ENCODE data around the gene IGSF3.
"Not testable (repeated sequence)": the region's sequence is repeated elsewhere in the genome, so short reads cannot be mapped to it uniquely, and the experiment has no call there.

- TF ChIP-seq, protein P1, sequence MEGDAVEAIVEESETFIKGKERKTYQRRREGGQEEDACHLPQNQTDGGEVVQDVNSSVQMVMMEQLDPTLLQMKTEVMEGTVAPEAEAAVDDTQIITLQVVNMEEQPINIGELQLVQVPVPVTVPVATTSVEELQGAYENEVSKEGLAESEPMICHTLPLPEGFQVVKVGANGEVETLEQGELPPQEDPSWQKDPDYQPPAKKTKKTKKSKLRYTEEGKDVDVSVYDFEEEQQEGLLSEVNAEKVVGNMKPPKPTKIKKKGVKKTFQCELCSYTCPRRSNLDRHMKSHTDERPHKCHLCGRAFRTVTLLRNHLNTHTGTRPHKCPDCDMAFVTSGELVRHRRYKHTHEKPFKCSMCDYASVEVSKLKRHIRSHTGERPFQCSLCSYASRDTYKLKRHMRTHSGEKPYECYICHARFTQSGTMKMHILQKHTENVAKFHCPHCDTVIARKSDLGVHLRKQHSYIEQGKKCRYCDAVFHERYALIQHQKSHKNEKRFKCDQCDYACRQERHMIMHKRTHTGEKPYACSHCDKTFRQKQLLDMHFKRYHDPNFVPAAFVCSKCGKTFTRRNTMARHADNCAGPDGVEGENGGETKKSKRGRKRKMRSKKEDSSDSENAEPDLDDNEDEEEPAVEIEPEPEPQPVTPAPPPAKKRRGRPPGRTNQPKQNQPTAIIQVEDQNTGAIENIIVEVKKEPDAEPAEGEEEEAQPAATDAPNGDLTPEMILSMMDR (conservative IDR thresholded peaks at IDR 0.05; ENCODE audit: low read depth in 2 of 2), result not testable (repeated sequence)
- TF ChIP-seq POLR2AphosphoS5 (IDR thresholded peaks at IDR 0.05; ENCODE audit: low read depth); CREB1 (CRISPR knock-in tag; IDR thresholded peaks at IDR 0.05; ENCODE audit: low read depth); EZH2 (IDR thresholded peaks at IDR 0.05; ENCODE audit: low read depth, unreplicated experiment); EZH2phosphoT487 (IDR thresholded peaks at IDR 0.05; ENCODE audit: unreplicated experiment); STAT1 (IDR thresholded peaks at IDR 0.05; ENCODE audit: unreplicated experiment); JUNB (IDR thresholded peaks at IDR 0.05; ENCODE audit: unreplicated experiment); ZNF331 (CRISPR knock-in tag; IDR thresholded peaks at IDR 0.05; ENCODE audit: low read depth); REST (IDR thresholded peaks at IDR 0.05; ENCODE audit: unreplicated experiment); NANOG (IDR thresholded peaks at IDR 0.05; ENCODE audit: borderline replicate concordance); ZNF114 (CRISPR knock-in tag; IDR thresholded peaks at IDR 0.05): not testable (repeated sequence)
- TF ChIP-seq, protein P2, sequence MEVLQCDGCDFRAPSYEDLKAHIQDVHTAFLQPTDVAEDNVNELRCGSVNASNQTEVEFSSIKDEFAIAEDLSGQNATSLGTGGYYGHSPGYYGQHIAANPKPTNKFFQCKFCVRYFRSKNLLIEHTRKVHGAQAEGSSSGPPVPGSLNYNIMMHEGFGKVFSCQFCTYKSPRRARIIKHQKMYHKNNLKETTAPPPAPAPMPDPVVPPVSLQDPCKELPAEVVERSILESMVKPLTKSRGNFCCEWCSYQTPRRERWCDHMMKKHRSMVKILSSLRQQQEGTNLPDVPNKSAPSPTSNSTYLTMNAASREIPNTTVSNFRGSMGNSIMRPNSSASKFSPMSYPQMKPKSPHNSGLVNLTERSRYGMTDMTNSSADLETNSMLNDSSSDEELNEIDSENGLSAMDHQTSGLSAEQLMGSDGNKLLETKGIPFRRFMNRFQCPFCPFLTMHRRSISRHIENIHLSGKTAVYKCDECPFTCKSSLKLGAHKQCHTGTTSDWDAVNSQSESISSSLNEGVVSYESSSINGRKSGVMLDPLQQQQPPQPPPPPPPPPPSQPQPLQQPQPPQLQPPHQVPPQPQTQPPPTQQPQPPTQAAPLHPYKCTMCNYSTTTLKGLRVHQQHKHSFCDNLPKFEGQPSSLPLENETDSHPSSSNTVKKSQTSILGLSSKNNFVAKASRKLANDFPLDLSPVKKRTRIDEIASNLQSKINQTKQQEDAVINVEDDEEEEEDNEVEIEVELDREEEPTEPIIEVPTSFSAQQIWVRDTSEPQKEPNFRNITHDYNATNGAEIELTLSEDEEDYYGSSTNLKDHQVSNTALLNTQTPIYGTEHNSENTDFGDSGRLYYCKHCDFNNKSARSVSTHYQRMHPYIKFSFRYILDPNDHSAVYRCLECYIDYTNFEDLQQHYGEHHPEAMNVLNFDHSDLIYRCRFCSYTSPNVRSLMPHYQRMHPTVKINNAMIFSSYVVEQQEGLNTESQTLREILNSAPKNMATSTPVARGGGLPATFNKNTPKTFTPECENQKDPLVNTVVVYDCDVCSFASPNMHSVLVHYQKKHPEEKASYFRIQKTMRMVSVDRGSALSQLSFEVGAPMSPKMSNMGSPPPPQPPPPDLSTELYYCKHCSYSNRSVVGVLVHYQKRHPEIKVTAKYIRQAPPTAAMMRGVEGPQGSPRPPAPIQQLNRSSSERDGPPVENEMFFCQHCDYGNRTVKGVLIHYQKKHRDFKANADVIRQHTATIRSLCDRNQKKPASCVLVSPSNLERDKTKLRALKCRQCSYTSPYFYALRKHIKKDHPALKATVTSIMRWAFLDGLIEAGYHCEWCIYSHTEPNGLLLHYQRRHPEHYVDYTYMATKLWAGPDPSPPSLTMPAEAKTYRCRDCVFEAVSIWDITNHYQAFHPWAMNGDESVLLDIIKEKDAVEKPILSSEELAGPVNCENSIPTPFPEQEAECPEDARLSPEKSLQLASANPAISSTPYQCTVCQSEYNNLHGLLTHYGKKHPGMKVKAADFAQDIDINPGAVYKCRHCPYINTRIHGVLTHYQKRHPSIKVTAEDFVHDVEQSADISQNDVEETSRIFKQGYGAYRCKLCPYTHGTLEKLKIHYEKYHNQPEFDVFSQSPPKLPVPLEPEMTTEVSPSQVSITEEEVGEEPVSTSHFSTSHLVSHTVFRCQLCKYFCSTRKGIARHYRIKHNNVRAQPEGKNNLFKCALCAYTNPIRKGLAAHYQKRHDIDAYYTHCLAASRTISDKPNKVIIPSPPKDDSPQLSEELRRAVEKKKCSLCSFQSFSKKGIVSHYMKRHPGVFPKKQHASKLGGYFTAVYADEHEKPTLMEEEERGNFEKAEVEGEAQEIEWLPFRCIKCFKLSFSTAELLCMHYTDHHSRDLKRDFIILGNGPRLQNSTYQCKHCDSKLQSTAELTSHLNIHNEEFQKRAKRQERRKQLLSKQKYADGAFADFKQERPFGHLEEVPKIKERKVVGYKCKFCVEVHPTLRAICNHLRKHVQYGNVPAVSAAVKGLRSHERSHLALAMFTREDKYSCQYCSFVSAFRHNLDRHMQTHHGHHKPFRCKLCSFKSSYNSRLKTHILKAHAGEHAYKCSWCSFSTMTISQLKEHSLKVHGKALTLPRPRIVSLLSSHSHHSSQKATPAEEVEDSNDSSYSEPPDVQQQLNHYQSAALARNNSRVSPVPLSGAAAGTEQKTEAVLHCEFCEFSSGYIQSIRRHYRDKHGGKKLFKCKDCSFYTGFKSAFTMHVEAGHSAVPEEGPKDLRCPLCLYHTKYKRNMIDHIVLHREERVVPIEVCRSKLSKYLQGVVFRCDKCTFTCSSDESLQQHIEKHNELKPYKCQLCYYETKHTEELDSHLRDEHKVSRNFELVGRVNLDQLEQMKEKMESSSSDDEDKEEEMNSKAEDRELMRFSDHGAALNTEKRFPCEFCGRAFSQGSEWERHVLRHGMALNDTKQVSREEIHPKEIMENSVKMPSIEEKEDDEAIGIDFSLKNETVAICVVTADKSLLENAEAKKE (CRISPR knock-in tag; IDR thresholded peaks at IDR 0.05), result not testable (repeated sequence)
Observed at GRCh38 chr1:116599369-116599768, 68.2 kb downstream of the IGSF3 start.
